ENCODE results near the gene HECA. TPM values are rescaled to one million over a fixed set of nuclear protein-coding genes. Genes with fewer than 3 reads are reported as not detected.

Gene HECA
- total and polyA plus RNA-seq, 2 of the 8 experiments (the other 6 are each of a cell fraction or from before 2014, with no cell fraction given): 2.4 to 9.2 TPM

DNA sequence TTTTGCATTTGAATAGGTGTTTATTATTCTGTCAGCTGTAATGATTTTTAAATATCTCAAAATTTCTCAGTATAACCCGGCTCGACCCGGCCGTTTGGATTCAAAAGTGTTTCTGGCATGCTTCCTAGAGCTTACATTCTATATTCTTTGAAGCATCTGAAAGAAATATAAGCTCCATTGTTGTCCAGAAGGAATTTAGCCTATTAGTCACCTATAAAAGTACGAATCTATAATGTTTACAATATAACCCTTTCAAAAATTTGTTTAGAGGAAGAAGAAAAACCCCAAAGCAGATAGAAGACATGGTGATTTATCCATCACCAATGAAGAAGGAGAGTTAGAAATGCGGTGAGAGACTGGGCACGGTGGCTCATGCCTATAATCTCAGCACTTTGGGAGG lies 22.3 kb upstream of the HECA start:
- no peak overlapping the region for H2AFZ ChIP-seq (ENCODE audit: low read length)
- H3K79me1 ChIP-seq (ENCODE audit: low read depth, low read length): no peaks in the 10 kb centered on the region
- H3K27me3 ChIP-seq (replicated peaks in 1 of 4; ENCODE audit: control insufficient read depth in 3 of 4, extremely low read depth in 1 of 4, insufficient read depth in 3 of 4, low read length in 3 of 4): no peaks in the 10 kb centered on the region
- no peak overlapping the region for H2BK5ac ChIP-seq (ENCODE audit: low read depth, low read length)
- TF ChIP-seq NANOG (IDR thresholded peaks at IDR 0.05; ENCODE audit: insufficient read depth, low read depth, low read length, poor library complexity, severe bottlenecking): no peak
- no peak for TF ChIP-seq CBX5 (IDR thresholded peaks at IDR 0.05; ENCODE audit: low read depth, low read length)
- TF ChIP-seq RXRA (IDR thresholded peaks at IDR 0.05; ENCODE audit: insufficient read depth, low read depth, low read length): no peak
- no peak for TF ChIP-seq ASH2L (IDR thresholded peaks at IDR 0.05; ENCODE audit: low read length)
- TF ChIP-seq GABPA (IDR thresholded peaks at IDR 0.05; ENCODE audit: borderline replicate concordance, insufficient read depth, low read length): no peak
- TF ChIP-seq, protein P1, sequence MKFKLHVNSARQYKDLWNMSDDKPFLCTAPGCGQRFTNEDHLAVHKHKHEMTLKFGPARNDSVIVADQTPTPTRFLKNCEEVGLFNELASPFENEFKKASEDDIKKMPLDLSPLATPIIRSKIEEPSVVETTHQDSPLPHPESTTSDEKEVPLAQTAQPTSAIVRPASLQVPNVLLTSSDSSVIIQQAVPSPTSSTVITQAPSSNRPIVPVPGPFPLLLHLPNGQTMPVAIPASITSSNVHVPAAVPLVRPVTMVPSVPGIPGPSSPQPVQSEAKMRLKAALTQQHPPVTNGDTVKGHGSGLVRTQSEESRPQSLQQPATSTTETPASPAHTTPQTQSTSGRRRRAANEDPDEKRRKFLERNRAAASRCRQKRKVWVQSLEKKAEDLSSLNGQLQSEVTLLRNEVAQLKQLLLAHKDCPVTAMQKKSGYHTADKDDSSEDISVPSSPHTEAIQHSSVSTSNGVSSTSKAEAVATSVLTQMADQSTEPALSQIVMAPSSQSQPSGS (IDR thresholded peaks at IDR 0.05; ENCODE audit: low read length): no peak
- TF ChIP-seq SP2 (IDR thresholded peaks at IDR 0.05; ENCODE audit: low read length): no peak
- TF ChIP-seq CHD1 (IDR thresholded peaks at IDR 0.05; ENCODE audit: low read depth, low read length): no peak
- no peak overlapping the region for H3K56ac ChIP-seq (replicated peaks; ENCODE audit: insufficient read length, low read depth, low read length)
- FAIRE-seq: no peak
- H3K4me3 ChIP-seq (ENCODE audit: extremely low read depth in 1 of 4, insufficient read depth in 2 of 4, low read depth in 3 of 4, low read length in 4 of 4): no peak overlapping the region
- ChIA-PET CTCF (ENCODE audit: partially characterized antibody) (interaction anchor here (0.5 to 0.8 kb wide), 2 partner anchors 45 to 89 kb away, joined by 3 to 5 read pairs; no protein-coding TSS in a partner anchor), POLR2A (ENCODE audit: partially characterized antibody) (no interaction called here)
- H3K79me2 ChIP-seq (ENCODE audit: control insufficient read depth in 1 of 2, insufficient read depth in 2 of 2, low read length in 2 of 2): no peaks in the 10 kb centered on the region
- no peak overlapping the region for H3K27ac ChIP-seq (ENCODE audit: low read depth, low read length)
- H2BK120ac ChIP-seq (replicated peaks; ENCODE audit: low read depth, low read length): no peak overlapping the region
- H3K9me3 ChIP-seq (ENCODE audit: insufficient read depth in 2 of 2, low read depth in 1 of 2, low read length in 1 of 2): no peaks in the 10 kb centered on the region
- no peaks in the 10 kb centered on the region for H4K20me1 ChIP-seq (replicated peaks in 1 of 2; ENCODE audit: control insufficient read depth in 1 of 2, insufficient read depth in 2 of 2, low read length in 2 of 2)
- H3K18ac ChIP-seq (ENCODE audit: extremely low read depth, low read length): no peak overlapping the region
- H3K4ac ChIP-seq (replicated peaks; ENCODE audit: insufficient read length, low read depth, low read length): no peak overlapping the region
- no peak overlapping the region for H2BK20ac ChIP-seq (ENCODE audit: low read length)
- H3K4me1 ChIP-seq (replicated peaks in 1 of 4; ENCODE audit: control insufficient read depth in 3 of 4, insufficient read depth in 4 of 4, low read length in 3 of 4): peaks cover 0 to 2% (median 0%) of the 10 kb centered on the region in 4 experiments; a peak in 1 of 7 replicates
- H3K23me2 ChIP-seq (ENCODE audit: low read depth, low read length): no peaks in the 10 kb centered on the region
- WGBS, 2 experiments (ENCODE audit: extremely low coverage in 1 of 2, insufficient coverage in 1 of 2, insufficient read length in 1 of 2, insufficient replicate concordance in 2 of 2, low coverage in 1 of 2, low lambda C conversion rate in 2 of 2, missing lambda C conversion rate in 1 of 2): 92% methylated on average over 7 of the region's 7 CpGs; no CpG with 5 or more reads in 1 of the 2 experiments
- no peak overlapping the region for H3K4me2 ChIP-seq (ENCODE audit: insufficient read depth in 1 of 2, low read depth in 2 of 2, low read length in 2 of 2)
- H3K36me3 ChIP-seq (ENCODE audit: control insufficient read depth in 2 of 4, insufficient read depth in 4 of 4, low read length in 3 of 4): no peaks in the 10 kb centered on the region
- no peak overlapping the region for H2BK12ac ChIP-seq (ENCODE audit: low read depth, low read length)
- no peak overlapping the region for H4K91ac ChIP-seq (replicated peaks; ENCODE audit: insufficient read length, low read length)
- H3K14ac ChIP-seq (ENCODE audit: insufficient read length): no peak overlapping the region
- no peak for DNase-seq (ENCODE audit: low read depth in 1 of 2, low spot score in 2 of 2)
- no peak overlapping the region for H2AK5ac ChIP-seq (ENCODE audit: low read depth, low read length)
- no peak overlapping the region for H4K8ac ChIP-seq (ENCODE audit: extremely low read depth, insufficient read depth, low read length)
- no peak overlapping the region for H4K5ac ChIP-seq (ENCODE audit: insufficient read length, low read depth, low read length)
- no peak overlapping the region for H2BK15ac ChIP-seq (ENCODE audit: low read length)
- H3K9ac ChIP-seq (replicated peaks in 1 of 4; ENCODE audit: extremely low read depth in 1 of 4, low read depth in 3 of 4, low read length in 3 of 4): no peak overlapping the region
- no peak overlapping the region for H3K23ac ChIP-seq (ENCODE audit: insufficient read length)
